GM23338 (cell line): Measurements from ENCODE around the gene HOXA11. TPM values are rescaled to one million over a fixed set of nuclear protein-coding genes. Genes with fewer than 3 reads are reported as not detected.

ENCODE experiments used
- ATAC-seq: fragments of 200-7000 bp; cut with Tn5 transposase; 3 replicates; pipeline ENCODE4 v1.9.1; 2020
- DNase-seq: peaks from one replicate; pipeline ENCODE4 v3.0.0-alpha.2; 2015; ENCODE audit warnings: low spot score
- H2AFZ ChIP-seq: fragments of 200-600 bp; sonication (generic); 2 replicates; pipeline ENCODE4 v1.8.0; 2016; ENCODE audit warnings: antibody characterized with exemption, mild to moderate bottlenecking, moderate library complexity
- H3F3A ChIP-seq: fragments of 200-600 bp; sonication (generic); replicated peaks from 2 replicates; pipeline ENCODE4 v1.8.0; 2017; ENCODE audit warnings: antibody characterized with exemption, mixed run types, low read depth
- H3K27ac ChIP-seq: fragments of 200-600 bp; sonication (generic); 2 replicates; pipeline ENCODE4 v1.6.1; 2016; ENCODE audit warnings: low read depth
- H3K27me3 ChIP-seq: fragments of 200-600 bp; sonication (generic); 2 replicates; pipeline ENCODE4 v1.8.0; 2016; ENCODE audit warnings: mild to moderate bottlenecking, mixed run types, moderate library complexity; ENCODE audit not compliant: insufficient read depth
- H3K36me3 ChIP-seq: fragments of 200-600 bp; sonication (generic); 2 replicates; pipeline ENCODE4 v1.8.0; 2016; ENCODE audit warnings: mild to moderate bottlenecking; ENCODE audit not compliant: insufficient read depth
- H3K4me1 ChIP-seq: fragments of 200-600 bp; sonication (generic); 2 replicates; pipeline ENCODE4 v1.8.0; 2016; ENCODE audit warnings: mild to moderate bottlenecking, moderate library complexity; ENCODE audit not compliant: insufficient read depth
- H3K4me2 ChIP-seq: fragments of 200-600 bp; sonication (generic); 2 replicates; pipeline ENCODE4 v1.7.1; 2017; ENCODE audit warnings: mixed run types
- H3K4me3 ChIP-seq: fragments of 200-600 bp; sonication (generic); 2 replicates; pipeline ENCODE4 v1.6.1; 2016; ENCODE audit warnings: mixed run types
- H3K79me2 ChIP-seq: fragments of 200-600 bp; sonication (generic); replicated peaks from 2 replicates; pipeline ENCODE4 v1.8.0; 2017; ENCODE audit warnings: mild to moderate bottlenecking; ENCODE audit not compliant: insufficient read depth
- H3K9me2 ChIP-seq: fragments of 200-600 bp; sonication (generic); 2 replicates; pipeline ENCODE4 v1.8.0; 2017; ENCODE audit not compliant: insufficient read depth
- H4K20me1 ChIP-seq: fragments of 200-600 bp; sonication (generic); replicated peaks from 2 replicates; pipeline ENCODE4 v1.8.0; 2017; ENCODE audit warnings: mild to moderate bottlenecking; ENCODE audit not compliant: insufficient read depth
- H3K27ac Mint-ChIP-seq: 2 replicates; pipeline ENCODE4 v1.8.0; 2020; ENCODE audit warnings: inconsistent platforms, mild to moderate bottlenecking, moderate library complexity, mixed read lengths
- H3K27me3 Mint-ChIP-seq: 3 replicates; pipeline ENCODE4 v1.8.0; 2022; ENCODE audit warnings: low read depth, mild to moderate bottlenecking, moderate library complexity, mixed read lengths, inconsistent platforms; ENCODE audit not compliant: insufficient read depth, poor library complexity
- H3K36me3 Mint-ChIP-seq: 3 replicates; pipeline ENCODE4 v1.8.0; 2021; ENCODE audit warnings: low read depth, mild to moderate bottlenecking, inconsistent platforms, moderate library complexity, mixed read lengths
- H3K4me1 Mint-ChIP-seq: 3 replicates; pipeline ENCODE4 v1.8.0; 2020; ENCODE audit warnings: mild to moderate bottlenecking, inconsistent platforms, mixed read lengths
- H3K4me3 Mint-ChIP-seq: 3 replicates; pipeline ENCODE4 v1.8.0; 2021; ENCODE audit warnings: moderate library complexity, mild to moderate bottlenecking, inconsistent platforms, mixed read lengths
- H3K9me3 Mint-ChIP-seq: 3 replicates; pipeline ENCODE4 v1.8.0; 2020; ENCODE audit warnings: moderate library complexity, mild to moderate bottlenecking, inconsistent platforms, mixed read lengths
- ETS1 ChIP-seq: IDR thresholded peaks from 2 replicates; pipeline ENCODE4 v1.6.1; 2016; ENCODE audit warnings: antibody characterized with exemption
- EZH2 ChIP-seq: fragments of 200-600 bp; sonication (generic); IDR thresholded peaks from one replicate; pipeline ENCODE4 v1.8.0; 2017; ENCODE audit warnings: antibody characterized with exemption, mild to moderate bottlenecking, low read depth; ENCODE audit not compliant: unreplicated experiment
- ZNF462 ChIP-seq: fragments of 250-450 bp; sonication (Bioruptor Pico); IDR thresholded peaks from 2 replicates; pipeline ENCODE4 v1.5.0; 2020; ENCODE audit warnings: mild to moderate bottlenecking, moderate library complexity
- polyA plus RNA-seq: library from polyadenylated mRNA; unstranded; fragments of >200 nt; fragmentation: Nextera tagmentation; extraction: Ambion mirVana; gene quantifications from 2 replicates; pipeline ENCODE4 v1.2.1, GENCODE V29; 2016
- total RNA-seq: library from RNA; depleted of rRNA; stranded (reverse); fragments of >200 nt; shearing (Covaris generic); gene quantifications from 2 replicates; pipeline ENCODE4 v1.2.3, GENCODE V29; 2014

The HOXA11 gene
- total and polyA plus RNA-seq, 2 experiments from 2014 or later: not detected

- no peak overlapping the region for H3K27ac Mint-ChIP-seq
- no peak for TF ChIP-seq ZNF462 (CRISPR knock-in tag)
- TF ChIP-seq ETS1: no peak
- peak; percentile 80 for TF ChIP-seq EZH2
- H3K79me2 ChIP-seq: no peaks in the 10 kb centered on the region
- no peaks in the 10 kb centered on the region; the same call in 2 of the 3 replicates for H3K36me3 Mint-ChIP-seq
- H3K4me1 ChIP-seq: peaks cover 35% of the 10 kb centered on the region
- no peak overlapping the region; the same call in 1 of the 2 replicates for H3K4me2 ChIP-seq
- peak; percentile 33 for DNase-seq
- ATAC-seq: no peak
- H2AFZ ChIP-seq: no peak overlapping the region
- H3K4me1 Mint-ChIP-seq: peaks cover 20% of the 10 kb centered on the region
- H3K27ac ChIP-seq: no peak overlapping the region
- peaks cover 100% of the 10 kb centered on the region for H3K27me3 ChIP-seq
- no peak overlapping the region for H3K4me3 Mint-ChIP-seq
- peaks cover 95% of the 10 kb centered on the region for H3K27me3 Mint-ChIP-seq
- H3K4me3 ChIP-seq: no peak overlapping the region
- H4K20me1 ChIP-seq: peaks cover 55% of the 10 kb centered on the region
- H3K9me2 ChIP-seq: no peaks in the 10 kb centered on the region
- H3K9me3 Mint-ChIP-seq: peaks cover 13% of the 10 kb centered on the region; the same call in 2 of the 3 replicates
- no peaks in the 10 kb centered on the region for H3K36me3 ChIP-seq
- H3F3A ChIP-seq: peaks cover 47% of the 10 kb centered on the region
These were observed 10.0 kb downstream of the HOXA11 start for GRCh38 chr7:27174874-27175625.
